Fibroblast of lung (primary cell): ENCODE measurements around the gene NME2. TPM values are rescaled to one million over a fixed set of nuclear protein-coding genes. Genes with fewer than 3 reads are reported as not detected.

Experiments used
- DNase-seq, 2 donors: peaks; one replicate each; pipeline versions ENCODE4 v3.0.0 to v3.0.0-alpha.2; 2010; ENCODE audit warnings: low read depth in 2 of 2
- H2AFZ ChIP-seq: 2 replicates; pipeline ENCODE4 v1.5.1; 2012; ENCODE audit warnings: low read length, control low read depth, inconsistent platforms
- H3K27ac ChIP-seq: 2 replicates; pipeline ENCODE4 v1.5.1; 2011; ENCODE audit warnings: low read length, control low read depth; ENCODE audit not compliant: insufficient read depth
- H3K27me3 ChIP-seq: 2 replicates; pipeline ENCODE4 v1.5.1; 2011; ENCODE audit warnings: mild to moderate bottlenecking, low read length; ENCODE audit not compliant: control insufficient read depth, insufficient read depth
- H3K36me3 ChIP-seq: 2 replicates; pipeline ENCODE4 v1.5.1; 2011; ENCODE audit warnings: low read length; ENCODE audit not compliant: control insufficient read depth, insufficient read depth
- H3K4me1 ChIP-seq: 2 replicates; pipeline ENCODE4 v1.5.1; 2011; ENCODE audit warnings: low read length; ENCODE audit not compliant: control insufficient read depth, insufficient read depth; ENCODE audit errors: extremely low read depth
- H3K4me2 ChIP-seq: 2 replicates; pipeline ENCODE4 v1.5.1; 2011; ENCODE audit warnings: low read length, control low read depth; ENCODE audit not compliant: insufficient read depth; ENCODE audit errors: extremely low read depth
- H3K4me3 ChIP-seq, 4 experiments: fragments of 200-600 bp in 1 of 4; sonication (generic) in 1 of 4; replicated peaks in 1 of 4; 2 replicates each; pipeline ENCODE4 v1.5.1; 2011 to 2016; ENCODE audit warnings: low read length in 4 of 4, low read depth in 3 of 4, mild to moderate bottlenecking in 3 of 4, control low read depth in 2 of 4, inconsistent platforms in 1 of 4, mixed read lengths in 1 of 4; ENCODE audit not compliant: insufficient read depth in 1 of 4; ENCODE audit errors: control extremely low read depth in 1 of 4
- H3K79me2 ChIP-seq: 2 replicates; pipeline ENCODE4 v1.5.1; 2012; ENCODE audit warnings: mild to moderate bottlenecking, low read length, inconsistent platforms; ENCODE audit not compliant: control insufficient read depth, insufficient read depth
- H3K9ac ChIP-seq: 2 replicates; pipeline ENCODE4 v1.5.1; 2011; ENCODE audit warnings: mild to moderate bottlenecking, low read length, control low read depth; ENCODE audit not compliant: insufficient read depth
- H3K9me3 ChIP-seq: 2 replicates; pipeline ENCODE4 v1.5.1; 2012; ENCODE audit warnings: low read depth, low read length; ENCODE audit not compliant: control insufficient read depth, insufficient read depth
- H4K20me1 ChIP-seq: 2 replicates; pipeline ENCODE4 v1.5.1; 2011; ENCODE audit warnings: low read length; ENCODE audit not compliant: control insufficient read depth, insufficient read depth; ENCODE audit errors: extremely low read depth
- EZH2 ChIP-seq: IDR thresholded peaks from 2 replicates; pipeline ENCODE4 v1.5.1; 2012; ENCODE audit warnings: low read length, control low read depth, mild to moderate bottlenecking; ENCODE audit errors: missing control alignments
- polyA plus RNA-seq, 2 donors: library from polyadenylated mRNA; depleted of rRNA in 1 of 2; stranded (reverse) in 1 of 2; unstranded in 1 of 2; fragments of >200 nt; gene quantifications; 2 replicates each; pipeline ENCODE4 v1.2.1, GENCODE V29; 2011 to 2012; ENCODE audit warnings: missing spikeins in 1 of 2
- total RNA-seq: library from RNA; depleted of rRNA; stranded (reverse); fragments of >200 nt; gene quantifications from 2 replicates; pipeline ENCODE4 v1.2.1, GENCODE V29; 2014
- TF ChIP-seq, protein P1 (sequence below), 2 donors: IDR thresholded peaks in 1 of 2; conservative IDR thresholded peaks in 1 of 2; 1 replicate in 1 of 2; 2 replicates in 1 of 2; pipeline ENCODE4 v1.5.1; 2011 to 2012; ENCODE audit warnings: low read length in 2 of 2, control low read depth in 1 of 2, inconsistent platforms in 1 of 2, low read depth in 1 of 2, mild to moderate bottlenecking in 1 of 2

The NME2 gene
- total and polyA plus RNA-seq, 2 donors (not counting 1 experiment from before 2014, with no cell fraction given) = 605 to 799 TPM

DNA sequence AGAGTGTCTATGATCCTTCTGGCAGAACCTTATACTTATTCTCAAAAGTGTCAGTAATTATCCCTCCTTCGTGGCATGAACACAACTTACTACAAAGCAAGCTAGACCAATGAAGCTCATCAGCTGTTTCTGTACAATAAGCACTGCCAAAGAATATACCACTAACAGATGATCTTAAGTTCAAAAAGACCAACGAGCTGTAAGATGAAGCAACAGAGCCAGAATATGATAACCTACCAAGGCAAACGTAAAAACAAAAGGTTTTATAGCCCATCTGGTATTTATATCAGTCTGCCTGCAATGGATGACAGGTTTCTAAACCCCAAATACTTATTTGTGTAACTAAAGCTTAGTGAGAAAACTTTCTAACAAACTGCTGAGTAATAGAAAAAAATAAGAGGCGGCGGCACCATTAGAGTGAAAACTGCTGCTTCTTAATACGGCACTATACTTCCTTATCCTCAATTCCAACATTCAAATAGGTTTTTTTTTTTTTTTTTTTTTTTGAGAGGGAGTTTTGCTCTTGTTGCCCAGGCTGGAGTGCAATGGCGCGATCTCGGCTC lies 22.1 kb downstream of the NME2 start:
- no peaks in the 10 kb centered on the region for H3K79me2 ChIP-seq
- H3K9ac ChIP-seq = no peak overlapping the region
- H3K36me3 ChIP-seq = peaks cover 3% of the 10 kb centered on the region
- no peak overlapping the region for H3K27ac ChIP-seq
- peak in 1 of 2 donors; percentile 12 for DNase-seq
- H3K4me1 ChIP-seq = no peaks in the 10 kb centered on the region
- no peaks in the 10 kb centered on the region for H3K9me3 ChIP-seq
- no peak overlapping the region for H2AFZ ChIP-seq
- no peaks in the 10 kb centered on the region for H3K27me3 ChIP-seq
- no peak overlapping the region for H3K4me3 ChIP-seq
- no peaks in the 10 kb centered on the region for H4K20me1 ChIP-seq
- no peak overlapping the region for H3K4me2 ChIP-seq
- TF ChIP-seq, protein P1, sequence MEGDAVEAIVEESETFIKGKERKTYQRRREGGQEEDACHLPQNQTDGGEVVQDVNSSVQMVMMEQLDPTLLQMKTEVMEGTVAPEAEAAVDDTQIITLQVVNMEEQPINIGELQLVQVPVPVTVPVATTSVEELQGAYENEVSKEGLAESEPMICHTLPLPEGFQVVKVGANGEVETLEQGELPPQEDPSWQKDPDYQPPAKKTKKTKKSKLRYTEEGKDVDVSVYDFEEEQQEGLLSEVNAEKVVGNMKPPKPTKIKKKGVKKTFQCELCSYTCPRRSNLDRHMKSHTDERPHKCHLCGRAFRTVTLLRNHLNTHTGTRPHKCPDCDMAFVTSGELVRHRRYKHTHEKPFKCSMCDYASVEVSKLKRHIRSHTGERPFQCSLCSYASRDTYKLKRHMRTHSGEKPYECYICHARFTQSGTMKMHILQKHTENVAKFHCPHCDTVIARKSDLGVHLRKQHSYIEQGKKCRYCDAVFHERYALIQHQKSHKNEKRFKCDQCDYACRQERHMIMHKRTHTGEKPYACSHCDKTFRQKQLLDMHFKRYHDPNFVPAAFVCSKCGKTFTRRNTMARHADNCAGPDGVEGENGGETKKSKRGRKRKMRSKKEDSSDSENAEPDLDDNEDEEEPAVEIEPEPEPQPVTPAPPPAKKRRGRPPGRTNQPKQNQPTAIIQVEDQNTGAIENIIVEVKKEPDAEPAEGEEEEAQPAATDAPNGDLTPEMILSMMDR (conservative IDR thresholded peaks at IDR 0.05 in 1 of 2, IDR thresholded peaks at IDR 0.05 in 1 of 2; ENCODE audit: low read depth in 1 of 2, low read length in 2 of 2) = no peak
- no peak for TF ChIP-seq EZH2

DNA sequence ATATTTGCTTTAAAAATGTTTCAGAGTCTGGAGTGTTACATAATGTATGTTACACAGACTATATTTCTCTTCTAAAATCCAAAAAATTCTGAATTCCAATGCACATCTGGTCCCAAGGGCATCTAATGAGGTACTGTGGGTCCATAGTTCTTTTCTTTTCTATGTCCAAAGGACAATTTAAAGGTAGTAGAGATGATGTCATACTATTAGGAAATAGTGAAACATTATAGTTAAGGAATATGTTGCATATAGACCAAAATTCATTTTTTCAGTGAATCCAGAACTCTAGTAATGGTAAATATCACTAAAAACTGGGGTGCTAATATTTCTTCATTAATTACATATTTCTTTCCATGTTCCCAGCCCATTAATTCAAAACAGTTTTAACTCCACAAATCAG lies 23.0 kb downstream of the NME2 start:
- no peak overlapping the region for H3K27ac ChIP-seq
- peaks cover 3% of the 10 kb centered on the region for H3K36me3 ChIP-seq
- no peaks in the 10 kb centered on the region for H3K4me1 ChIP-seq
- no peaks in the 10 kb centered on the region for H3K27me3 ChIP-seq
- H3K9ac ChIP-seq = no peak overlapping the region
- TF ChIP-seq, protein P1 (conservative IDR thresholded peaks at IDR 0.05 in 1 of 2, IDR thresholded peaks at IDR 0.05 in 1 of 2; ENCODE audit: low read depth in 1 of 2, low read length in 2 of 2) = no peak
- TF ChIP-seq EZH2 = no peak
- H4K20me1 ChIP-seq = no peaks in the 10 kb centered on the region
- no peak overlapping the region for H3K4me3 ChIP-seq
- no peaks in the 10 kb centered on the region for H3K79me2 ChIP-seq
- H3K9me3 ChIP-seq = no peaks in the 10 kb centered on the region
- H3K4me2 ChIP-seq = no peak overlapping the region
- no peak for DNase-seq
- H2AFZ ChIP-seq = no peak overlapping the region

DNA sequence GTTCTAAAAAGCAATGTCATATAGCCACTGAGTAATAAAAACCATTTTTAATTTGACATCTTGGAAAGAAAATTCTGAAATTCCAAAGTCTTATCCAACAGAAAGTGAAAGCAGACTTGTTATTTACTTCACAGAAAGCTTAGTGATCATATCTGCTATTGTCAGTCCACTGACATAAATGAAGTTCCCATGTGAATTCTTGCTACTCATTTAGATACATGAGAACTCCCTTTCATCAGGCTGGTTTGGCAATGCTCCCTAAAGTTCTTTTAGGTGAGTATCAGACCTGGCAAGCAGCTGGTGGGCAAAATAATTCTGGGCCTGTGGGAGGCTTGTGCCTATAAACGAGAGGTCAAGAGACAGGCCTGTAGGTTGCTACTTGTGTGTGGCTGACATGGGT lies 23.4 kb downstream of the NME2 start:
- H3K4me1 ChIP-seq = no peaks in the 10 kb centered on the region
- H3K4me3 ChIP-seq = no peak overlapping the region
- no peak overlapping the region for H2AFZ ChIP-seq
- H3K9me3 ChIP-seq = no peaks in the 10 kb centered on the region
- no peaks in the 10 kb centered on the region for H3K79me2 ChIP-seq
- H3K27me3 ChIP-seq = no peaks in the 10 kb centered on the region
- H3K9ac ChIP-seq = no peak overlapping the region
- DNase-seq = peak in 1 of 2 donors; percentile 10
- peaks cover 3% of the 10 kb centered on the region for H3K36me3 ChIP-seq
- no peak overlapping the region for H3K4me2 ChIP-seq
- no peaks in the 10 kb centered on the region for H4K20me1 ChIP-seq
- H3K27ac ChIP-seq = no peak overlapping the region
- TF ChIP-seq, protein P1 (conservative IDR thresholded peaks at IDR 0.05 in 1 of 2, IDR thresholded peaks at IDR 0.05 in 1 of 2; ENCODE audit: low read depth in 1 of 2, low read length in 2 of 2) = no peak
- no peak for TF ChIP-seq EZH2
